ENCODE measurements around the gene DNASE1L1.

DNA sequence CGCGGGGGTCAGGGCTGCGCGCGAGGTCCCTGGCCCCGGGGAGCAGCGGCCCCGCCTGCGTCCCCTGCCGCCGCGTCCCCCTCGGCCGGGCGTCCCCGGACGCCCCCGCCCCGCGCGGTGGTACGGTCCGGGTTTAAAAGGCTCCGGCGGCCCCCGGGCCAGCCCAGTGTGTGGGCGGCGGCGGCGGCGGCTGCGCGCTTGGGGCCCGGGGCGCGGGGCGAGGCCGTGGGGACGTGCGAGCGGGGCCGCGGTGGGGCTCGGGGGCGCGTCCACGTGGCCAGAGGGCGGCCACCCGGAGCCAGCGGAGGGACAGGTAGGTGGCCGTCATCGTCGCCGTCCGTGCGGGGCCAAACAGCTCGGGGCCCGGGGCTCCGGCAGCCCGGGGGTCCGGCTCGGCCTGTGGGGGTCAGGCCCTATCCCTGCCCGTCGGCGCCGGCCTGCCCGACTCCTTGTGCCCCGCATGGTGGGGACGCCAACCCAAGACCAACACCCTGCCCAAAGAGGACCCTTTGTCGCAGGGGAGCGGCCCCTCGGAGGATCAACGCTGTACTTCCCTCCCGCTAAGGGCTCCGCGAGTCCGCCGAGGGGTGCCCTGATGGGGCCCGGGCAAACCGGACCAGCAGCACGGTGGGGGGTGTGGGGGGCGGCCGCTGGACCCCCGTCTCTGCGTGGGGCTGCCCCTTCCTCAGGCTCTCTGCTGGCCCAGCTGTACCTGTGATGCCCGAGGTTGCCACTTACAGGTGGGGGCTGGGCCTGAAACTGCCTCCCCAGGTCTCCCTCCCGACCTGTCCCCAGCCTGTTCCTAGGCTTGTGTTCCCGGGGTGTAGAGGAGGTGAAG lies 49.3 kb upstream of the DNASE1L1 start, which contains the start of gene PLXNA3:
- TF ChIP-seq, protein P1, sequence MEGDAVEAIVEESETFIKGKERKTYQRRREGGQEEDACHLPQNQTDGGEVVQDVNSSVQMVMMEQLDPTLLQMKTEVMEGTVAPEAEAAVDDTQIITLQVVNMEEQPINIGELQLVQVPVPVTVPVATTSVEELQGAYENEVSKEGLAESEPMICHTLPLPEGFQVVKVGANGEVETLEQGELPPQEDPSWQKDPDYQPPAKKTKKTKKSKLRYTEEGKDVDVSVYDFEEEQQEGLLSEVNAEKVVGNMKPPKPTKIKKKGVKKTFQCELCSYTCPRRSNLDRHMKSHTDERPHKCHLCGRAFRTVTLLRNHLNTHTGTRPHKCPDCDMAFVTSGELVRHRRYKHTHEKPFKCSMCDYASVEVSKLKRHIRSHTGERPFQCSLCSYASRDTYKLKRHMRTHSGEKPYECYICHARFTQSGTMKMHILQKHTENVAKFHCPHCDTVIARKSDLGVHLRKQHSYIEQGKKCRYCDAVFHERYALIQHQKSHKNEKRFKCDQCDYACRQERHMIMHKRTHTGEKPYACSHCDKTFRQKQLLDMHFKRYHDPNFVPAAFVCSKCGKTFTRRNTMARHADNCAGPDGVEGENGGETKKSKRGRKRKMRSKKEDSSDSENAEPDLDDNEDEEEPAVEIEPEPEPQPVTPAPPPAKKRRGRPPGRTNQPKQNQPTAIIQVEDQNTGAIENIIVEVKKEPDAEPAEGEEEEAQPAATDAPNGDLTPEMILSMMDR (IDR thresholded peaks at IDR 0.05; ENCODE audit: low read length), result no peak
- TF ChIP-seq EZH2 (optimal IDR thresholded peaks at IDR 0.05; ENCODE audit: low read depth, low read length), result no peak

All from MM.1S (cell line).